Forelimb muscle (tissue), 1 donor: ENCODE data around the gene RFX2. TPM values are rescaled to one million over a fixed set of nuclear protein-coding genes. Genes with fewer than 3 reads are reported as not detected.
A peak's percentile ranks its signal among the peaks of the same experiment; 100 is the strongest.
"Not testable (repeated sequence)": the region's sequence is repeated elsewhere in the genome, so short reads cannot be mapped to it uniquely, and the experiment has no call there.

Experiments used
- DNase-seq: peaks from one replicate; pipeline ENCODE4 v3.0.0-alpha.2; 2013; ENCODE audit warnings: low read depth
- polyA plus RNA-seq: library from polyadenylated mRNA; unstranded; fragments of 120-200 nt; gene quantifications from one replicate; pipeline ENCODE4 v1.2.1, GENCODE V29; 2013; ENCODE audit not compliant: insufficient read length

Gene RFX2
- polyA plus RNA-seq, 1 donor: 7.3 TPM

GRCh38 chr19:6012426-6013170 lies 97.7 kb downstream of the RFX2 start:
- DNase-seq: no peak

- no peak for DNase-seq
These were observed 98.5 kb downstream of the RFX2 start for GRCh38 chr19:6011794-6012193.

GRCh38 chr19:6011206-6011605 lies 99.1 kb downstream of the RFX2 start:
- no peak for DNase-seq

- DNase-seq: no peak
These were observed 100.2 kb downstream of the RFX2 start for GRCh38 chr19:6010107-6010506.

- DNase-seq: no peak
These were observed 102.4 kb downstream of the RFX2 start for GRCh38 chr19:6007866-6008265.

- DNase-seq: no peak
These were observed 103.4 kb downstream of the RFX2 start for GRCh38 chr19:6006896-6007295.

- not testable (repeated sequence) for DNase-seq
These were observed 104.2 kb downstream of the RFX2 start for GRCh38 chr19:6006070-6006446.

GRCh38 chr19:6005321-6006069 lies 104.8 kb downstream of the RFX2 start:
- no peak for DNase-seq

- no peak for DNase-seq
These were observed 106.3 kb downstream of the RFX2 start for GRCh38 chr19:6003976-6004375.

- no peak for DNase-seq
These were observed 107.7 kb downstream of the RFX2 start for GRCh38 chr19:6002591-6002990.

- DNase-seq: no peak
These were observed 110.0 kb downstream of the RFX2 start for GRCh38 chr19:6000228-6000847.

- no peak for DNase-seq
These were observed 110.6 kb downstream of the RFX2 start for GRCh38 chr19:5999693-6000092.

- DNase-seq: no peak
These were observed 112.9 kb downstream of the RFX2 start for GRCh38 chr19:5997371-5997770.

GRCh38 chr19:5996623-5997320 lies 113.5 kb downstream of the RFX2 start:
- no peak for DNase-seq

- DNase-seq: no peak
These were observed 114.2 kb downstream of the RFX2 start for GRCh38 chr19:5996102-5996501.

GRCh38 chr19:5995606-5996005 lies 114.7 kb downstream of the RFX2 start:
- DNase-seq: no peak

- no peak for DNase-seq
These were observed 115.7 kb downstream of the RFX2 start for GRCh38 chr19:5994405-5995165.

- peak; percentile 64 for DNase-seq
These were observed 116.5 kb downstream of the RFX2 start for GRCh38 chr19:5993648-5994358.

- DNase-seq: no peak
These were observed 117.1 kb downstream of the RFX2 start for GRCh38 chr19:5993201-5993600.

- no peak for DNase-seq
These were observed 117.5 kb downstream of the RFX2 start for GRCh38 chr19:5992756-5993155.
